Measurements from ENCODE around the gene COX8C. TPM values are rescaled to one million over a fixed set of nuclear protein-coding genes. Genes with fewer than 3 reads are reported as not detected.

COX8C gene
- total and polyA plus RNA-seq, 4 donors = not detected

DNA sequence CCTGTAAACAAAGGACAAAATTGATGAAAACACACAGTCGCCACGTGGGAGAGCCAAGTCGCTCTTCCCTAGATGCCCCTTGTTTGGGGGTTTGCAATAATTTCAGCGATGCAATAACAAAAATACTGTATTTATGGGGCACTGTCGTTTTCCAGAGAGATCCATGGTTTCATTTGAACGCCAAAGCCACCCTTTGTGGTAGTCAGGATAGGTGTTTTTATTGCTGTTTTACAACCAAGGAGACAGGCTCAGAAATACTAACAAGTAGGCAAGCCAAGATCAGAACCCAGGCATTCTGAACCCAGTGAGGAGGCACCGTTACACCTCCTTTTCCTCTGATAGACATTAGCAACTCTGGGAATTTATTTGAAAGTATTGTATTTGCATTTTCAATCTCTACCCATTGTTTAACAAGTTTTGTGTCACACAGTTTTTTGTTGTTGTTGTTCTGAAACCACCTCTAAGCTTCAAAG lies 13.3 kb upstream of the COX8C start:
- Histone ChIP-seq H3K9me3 (ENCODE audit: control insufficient read depth in 4 of 4, insufficient read depth in 3 of 4, low read length in 3 of 4) (peaks cover 0 to 4% (median 0%) of the 10 kb centered on the region in 4 donors), H3K27me3 (ENCODE audit: control insufficient read depth in 3 of 3, insufficient read depth in 3 of 3, low read length in 2 of 3) (no peaks in the 10 kb centered on the region), H3K4me3 (peak overlapping the region; percentile 58), H3K9ac (ENCODE audit: insufficient read depth in 1 of 2, low read length in 2 of 2) (peak overlapping the region; percentile 32 to 88), H3K4me1 (ENCODE audit: control insufficient read depth in 5 of 5, insufficient read depth in 5 of 5, low read length in 5 of 5) (peaks cover 0 to 26% (median 5%) of the 10 kb centered on the region in 5 donors), H3K27ac (ENCODE audit: low read depth in 1 of 2, low read length in 1 of 2) (peak overlapping the region; percentile 96 to 99), H3K36me3 (ENCODE audit: control insufficient read depth in 4 of 4, insufficient read depth in 4 of 4, low read length in 4 of 4) (peaks cover 0 to 2% (median 0%) of the 10 kb centered on the region in 4 donors)
- 6 to 8% methylated on average over 7 of the region's 7 CpGs for WGBS, 2 donors
- TF ChIP-seq, protein P1, sequence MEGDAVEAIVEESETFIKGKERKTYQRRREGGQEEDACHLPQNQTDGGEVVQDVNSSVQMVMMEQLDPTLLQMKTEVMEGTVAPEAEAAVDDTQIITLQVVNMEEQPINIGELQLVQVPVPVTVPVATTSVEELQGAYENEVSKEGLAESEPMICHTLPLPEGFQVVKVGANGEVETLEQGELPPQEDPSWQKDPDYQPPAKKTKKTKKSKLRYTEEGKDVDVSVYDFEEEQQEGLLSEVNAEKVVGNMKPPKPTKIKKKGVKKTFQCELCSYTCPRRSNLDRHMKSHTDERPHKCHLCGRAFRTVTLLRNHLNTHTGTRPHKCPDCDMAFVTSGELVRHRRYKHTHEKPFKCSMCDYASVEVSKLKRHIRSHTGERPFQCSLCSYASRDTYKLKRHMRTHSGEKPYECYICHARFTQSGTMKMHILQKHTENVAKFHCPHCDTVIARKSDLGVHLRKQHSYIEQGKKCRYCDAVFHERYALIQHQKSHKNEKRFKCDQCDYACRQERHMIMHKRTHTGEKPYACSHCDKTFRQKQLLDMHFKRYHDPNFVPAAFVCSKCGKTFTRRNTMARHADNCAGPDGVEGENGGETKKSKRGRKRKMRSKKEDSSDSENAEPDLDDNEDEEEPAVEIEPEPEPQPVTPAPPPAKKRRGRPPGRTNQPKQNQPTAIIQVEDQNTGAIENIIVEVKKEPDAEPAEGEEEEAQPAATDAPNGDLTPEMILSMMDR (IDR thresholded peaks at IDR 0.05; ENCODE audit: control extremely low read depth, extremely low read depth) = no peak
- DNase-seq = no peak
- ATAC-seq (ENCODE audit: insufficient read depth, low FRiP score) = no peak

DNA sequence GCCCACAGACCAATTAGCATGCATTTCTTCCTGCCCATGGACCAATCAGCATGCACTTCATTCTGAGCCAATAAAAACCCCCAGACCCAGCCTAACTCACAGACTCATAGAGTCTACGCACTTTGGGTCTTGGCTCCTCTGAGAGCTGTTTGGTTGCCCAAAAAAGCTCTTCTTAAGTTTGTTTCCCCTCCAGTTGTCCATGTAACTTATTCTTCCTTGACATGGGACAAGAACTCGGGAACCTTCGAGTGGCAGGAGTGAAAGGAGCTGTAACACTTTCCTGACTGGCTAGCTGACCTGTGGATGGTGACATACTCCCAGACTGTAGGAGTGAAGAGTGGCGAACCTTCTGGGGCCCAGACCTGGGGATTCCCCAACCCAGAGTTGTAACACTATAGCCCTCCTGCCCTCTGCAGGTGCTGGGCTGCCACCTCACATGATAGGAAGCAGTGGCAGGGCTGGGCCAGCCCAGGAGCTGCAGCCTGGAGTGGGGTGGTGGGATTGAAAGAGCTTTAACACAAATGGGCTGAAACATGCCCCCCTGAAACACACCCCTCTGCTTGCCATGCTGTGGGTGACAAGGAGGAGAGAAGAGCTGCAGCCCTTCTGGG lies 9.7 kb upstream of the COX8C start:
- TF ChIP-seq, protein P1 (IDR thresholded peaks at IDR 0.05; ENCODE audit: control extremely low read depth, extremely low read depth) = no peak
- no peak for ATAC-seq (ENCODE audit: insufficient read depth, low FRiP score)
- 95 to 96% methylated on average over 4 of the region's 4 CpGs for WGBS, 2 donors
- Histone ChIP-seq H3K4me1 (ENCODE audit: control insufficient read depth in 5 of 5, insufficient read depth in 5 of 5, low read length in 5 of 5) (peaks cover 0 to 11% (median 2%) of the 10 kb centered on the region in 5 donors), H3K9me3 (ENCODE audit: control insufficient read depth in 4 of 4, insufficient read depth in 3 of 4, low read length in 3 of 4) (peaks cover 0 to 4% (median 0%) of the 10 kb centered on the region in 4 donors), H3K27me3 (ENCODE audit: control insufficient read depth in 3 of 3, insufficient read depth in 3 of 3, low read length in 2 of 3) (no peaks in the 10 kb centered on the region), H3K4me3 (no peak overlapping the region), H3K36me3 (ENCODE audit: control insufficient read depth in 4 of 4, insufficient read depth in 4 of 4, low read length in 4 of 4) (peaks cover 0 to 2% (median 0%) of the 10 kb centered on the region in 4 donors), H3K27ac (ENCODE audit: low read depth in 1 of 2, low read length in 1 of 2) (no peak overlapping the region), H3K9ac (ENCODE audit: insufficient read depth in 1 of 2, low read length in 2 of 2) (no peak overlapping the region)
- DNase-seq = no peak

DNA sequence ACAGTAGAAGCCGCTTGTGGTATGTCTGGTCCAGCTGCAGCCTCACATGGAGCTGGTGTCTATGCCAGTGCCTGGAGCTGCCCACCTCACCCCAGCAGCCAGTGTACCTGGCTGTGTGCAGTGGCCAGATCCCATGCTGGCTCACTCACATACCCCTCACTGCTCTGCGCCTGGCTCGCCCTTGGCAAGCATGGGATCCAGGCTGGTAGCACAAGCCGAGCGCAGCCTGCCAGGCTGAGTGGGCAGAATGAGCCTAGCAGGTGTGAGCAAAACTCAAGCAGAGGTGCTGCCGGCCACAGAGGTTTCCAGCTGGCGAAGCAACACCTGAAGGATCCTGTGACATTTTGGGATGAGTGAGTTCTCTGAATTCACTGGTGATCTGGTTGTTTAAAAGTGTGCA lies 9.1 kb upstream of the COX8C start:
- no peak for DNase-seq
- no peak for ATAC-seq (ENCODE audit: insufficient read depth, low FRiP score)
- Histone ChIP-seq H3K9ac (ENCODE audit: insufficient read depth in 1 of 2, low read length in 2 of 2) (no peak overlapping the region), H3K4me1 (ENCODE audit: control insufficient read depth in 5 of 5, insufficient read depth in 5 of 5, low read length in 5 of 5) (peaks cover 0 to 11% (median 2%) of the 10 kb centered on the region in 5 donors), H3K4me3 (no peak overlapping the region), H3K27me3 (ENCODE audit: control insufficient read depth in 3 of 3, insufficient read depth in 3 of 3, low read length in 2 of 3) (no peaks in the 10 kb centered on the region), H3K36me3 (ENCODE audit: control insufficient read depth in 4 of 4, insufficient read depth in 4 of 4, low read length in 4 of 4) (peaks cover 0 to 2% (median 0%) of the 10 kb centered on the region in 4 donors), H3K27ac (ENCODE audit: low read depth in 1 of 2, low read length in 1 of 2) (no peak overlapping the region), H3K9me3 (ENCODE audit: control insufficient read depth in 4 of 4, insufficient read depth in 3 of 4, low read length in 3 of 4) (peaks cover 0 to 4% (median 0%) of the 10 kb centered on the region in 4 donors)
- WGBS, 2 donors = 97 to 98% methylated on average over 7 of the region's 7 CpGs
- TF ChIP-seq, protein P1 (IDR thresholded peaks at IDR 0.05; ENCODE audit: control extremely low read depth, extremely low read depth) = no peak
